ENCODE measurements around the gene MRPL36.

Gene MRPL36

DNA sequence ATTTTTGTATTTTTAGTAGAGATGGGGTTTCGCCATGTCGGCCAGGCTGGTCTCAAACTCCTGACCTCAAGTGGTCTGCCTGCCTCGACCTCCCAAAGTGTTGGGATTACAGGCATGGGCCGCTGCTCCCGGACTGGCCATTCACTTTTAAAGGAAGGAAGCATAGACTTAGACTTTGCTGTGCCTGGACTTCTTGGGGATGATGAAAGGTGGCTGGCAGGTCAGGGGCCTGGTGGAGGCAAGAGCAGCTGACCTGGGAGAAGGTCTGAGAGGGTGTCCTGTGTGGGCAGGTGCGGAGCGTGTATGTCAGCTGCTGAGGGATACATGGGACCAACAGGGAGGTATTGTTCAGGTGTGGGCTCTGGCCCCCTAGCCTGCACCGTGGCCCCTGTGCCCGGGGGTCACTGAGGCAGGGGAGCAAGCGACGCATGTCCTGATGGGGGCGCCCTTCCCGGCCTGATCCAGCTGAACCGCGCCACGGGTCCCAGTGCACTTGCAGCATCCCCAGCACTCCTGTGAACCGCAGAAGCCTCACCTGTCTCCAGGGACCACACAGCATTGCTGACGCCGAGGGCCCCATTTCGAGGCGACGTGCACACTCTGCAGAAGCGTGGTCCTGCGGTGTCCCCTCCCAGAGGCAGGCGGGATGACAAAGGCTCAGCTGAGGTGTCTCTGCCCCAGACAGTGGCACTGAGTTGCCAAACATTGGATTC lies 24.6 kb upstream of the MRPL36 start:
- peak; percentile 62 for DNase-seq (ENCODE audit: low spot score)
- Histone ChIP-seq H3K4me3 (no peak overlapping the region), H3K27ac (no peak overlapping the region)
- TF ChIP-seq, protein P1, sequence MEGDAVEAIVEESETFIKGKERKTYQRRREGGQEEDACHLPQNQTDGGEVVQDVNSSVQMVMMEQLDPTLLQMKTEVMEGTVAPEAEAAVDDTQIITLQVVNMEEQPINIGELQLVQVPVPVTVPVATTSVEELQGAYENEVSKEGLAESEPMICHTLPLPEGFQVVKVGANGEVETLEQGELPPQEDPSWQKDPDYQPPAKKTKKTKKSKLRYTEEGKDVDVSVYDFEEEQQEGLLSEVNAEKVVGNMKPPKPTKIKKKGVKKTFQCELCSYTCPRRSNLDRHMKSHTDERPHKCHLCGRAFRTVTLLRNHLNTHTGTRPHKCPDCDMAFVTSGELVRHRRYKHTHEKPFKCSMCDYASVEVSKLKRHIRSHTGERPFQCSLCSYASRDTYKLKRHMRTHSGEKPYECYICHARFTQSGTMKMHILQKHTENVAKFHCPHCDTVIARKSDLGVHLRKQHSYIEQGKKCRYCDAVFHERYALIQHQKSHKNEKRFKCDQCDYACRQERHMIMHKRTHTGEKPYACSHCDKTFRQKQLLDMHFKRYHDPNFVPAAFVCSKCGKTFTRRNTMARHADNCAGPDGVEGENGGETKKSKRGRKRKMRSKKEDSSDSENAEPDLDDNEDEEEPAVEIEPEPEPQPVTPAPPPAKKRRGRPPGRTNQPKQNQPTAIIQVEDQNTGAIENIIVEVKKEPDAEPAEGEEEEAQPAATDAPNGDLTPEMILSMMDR (IDR thresholded peaks at IDR 0.05) = no peak

DNA sequence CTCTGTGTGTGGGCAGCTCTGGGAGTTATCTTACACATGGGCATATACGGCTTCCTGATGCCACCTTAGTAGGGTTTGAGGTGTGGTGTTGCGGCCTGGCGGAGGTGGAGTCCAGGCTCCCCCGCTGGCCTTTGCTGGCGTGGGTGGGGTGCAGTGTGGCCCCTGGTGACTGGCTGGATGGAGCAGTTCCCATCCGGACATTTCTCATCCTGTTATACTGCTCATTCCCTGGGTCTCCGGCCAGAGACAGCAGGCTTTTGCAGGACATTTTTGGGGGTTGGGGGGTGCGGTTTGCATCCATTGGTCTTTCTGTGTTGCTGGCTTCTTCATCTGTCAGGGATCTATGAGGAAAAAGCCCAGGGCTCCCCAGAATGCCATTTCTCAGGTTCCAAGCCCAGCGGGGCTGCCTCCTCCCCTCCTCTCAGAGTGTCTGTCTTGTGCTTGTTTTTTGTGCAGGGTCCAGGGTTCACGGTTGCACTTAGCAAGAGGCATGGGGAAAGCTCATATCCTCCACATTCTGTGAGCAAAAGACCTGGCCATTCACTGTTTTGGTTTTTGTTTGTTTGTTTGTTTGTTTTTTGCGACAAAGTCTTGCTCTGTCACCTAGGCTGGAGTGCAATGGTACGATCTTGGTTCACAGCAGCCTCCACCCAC lies 23.9 kb upstream of the MRPL36 start:
- TF ChIP-seq, protein P1 (IDR thresholded peaks at IDR 0.05) = no peak
- peak; percentile 28 for DNase-seq (ENCODE audit: low spot score)
- H3K4me3 ChIP-seq = no peak overlapping the region

DNA sequence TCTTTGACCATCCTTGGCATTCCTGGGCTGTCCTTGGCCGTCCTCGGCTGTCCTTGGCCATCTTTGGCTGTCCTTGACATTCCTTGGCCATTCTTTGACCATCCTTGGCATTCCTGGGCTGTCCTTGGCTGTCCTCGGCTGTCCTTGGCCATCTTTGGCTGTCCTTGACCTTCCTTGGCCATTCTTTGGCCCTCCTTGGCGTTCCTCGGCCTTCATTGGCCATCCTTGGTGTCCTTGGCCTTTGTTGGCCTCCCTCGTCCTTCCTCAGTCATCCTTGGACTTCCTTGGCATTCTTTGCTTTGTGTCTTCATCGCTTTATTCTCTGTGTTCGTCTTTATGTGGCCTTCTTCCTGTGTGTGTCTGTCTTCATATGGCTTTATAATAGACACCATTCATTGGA lies 22.2 kb upstream of the MRPL36 start:
- TF ChIP-seq, protein P1 (IDR thresholded peaks at IDR 0.05) = no peak
- H3K27ac ChIP-seq = no peak overlapping the region
- peak; percentile 49 for DNase-seq (ENCODE audit: low spot score)
- no peak overlapping the region for H3K4me3 ChIP-seq

More for the DNA sequence above, 23.9 kb upstream of the MRPL36 start:
- no peak overlapping the region for H3K27ac ChIP-seq

DNA sequence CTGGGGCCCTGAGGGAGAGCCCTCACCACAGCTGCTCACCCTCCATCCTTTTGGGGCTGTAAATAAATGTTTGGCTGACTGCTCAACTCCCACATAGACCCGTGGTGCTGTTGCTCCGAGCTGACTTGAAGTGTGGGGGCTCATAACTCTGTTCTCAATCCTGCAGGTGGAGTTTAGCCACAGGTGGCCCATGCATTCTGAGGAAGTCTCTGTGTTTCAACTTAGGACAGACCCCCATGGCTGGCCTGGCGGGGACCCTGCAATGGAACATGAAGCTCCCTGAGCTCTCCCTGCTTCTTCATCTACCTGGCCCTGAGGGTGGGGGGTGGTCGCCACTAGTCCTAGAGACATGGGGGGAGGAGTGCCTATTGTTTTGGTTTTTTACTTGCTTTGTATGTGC lies 21.3 kb upstream of the MRPL36 start:
- Histone ChIP-seq H3K27ac (no peak overlapping the region), H3K4me3 (no peak overlapping the region)
- TF ChIP-seq, protein P1 (IDR thresholded peaks at IDR 0.05) = no peak
- no peak for DNase-seq (ENCODE audit: low spot score)

DNA sequence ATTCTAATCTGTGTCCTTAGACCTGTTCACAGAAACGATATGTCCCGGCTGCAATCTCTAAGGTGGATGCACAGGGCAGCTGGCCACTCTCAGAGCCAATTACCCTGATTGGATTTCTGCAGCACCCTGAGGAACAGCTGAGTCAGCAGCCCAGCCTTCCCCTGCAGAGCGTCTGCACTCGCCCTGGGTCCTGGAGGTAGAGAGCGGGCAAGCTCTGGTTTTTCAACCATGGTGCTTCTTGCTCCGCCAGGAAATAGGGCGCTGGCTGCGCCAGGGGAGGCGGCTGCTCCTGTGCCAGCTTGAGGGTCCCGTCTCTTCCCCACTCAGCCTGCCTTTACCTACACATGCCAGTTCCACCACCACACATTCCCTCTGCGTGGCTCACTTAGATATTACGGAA lies 20.7 kb upstream of the MRPL36 start:
- Histone ChIP-seq H3K27ac (no peak overlapping the region), H3K4me3 (no peak overlapping the region)
- TF ChIP-seq, protein P1 (IDR thresholded peaks at IDR 0.05) = no peak
- DNase-seq (ENCODE audit: low spot score) = peak; percentile 19

DNA sequence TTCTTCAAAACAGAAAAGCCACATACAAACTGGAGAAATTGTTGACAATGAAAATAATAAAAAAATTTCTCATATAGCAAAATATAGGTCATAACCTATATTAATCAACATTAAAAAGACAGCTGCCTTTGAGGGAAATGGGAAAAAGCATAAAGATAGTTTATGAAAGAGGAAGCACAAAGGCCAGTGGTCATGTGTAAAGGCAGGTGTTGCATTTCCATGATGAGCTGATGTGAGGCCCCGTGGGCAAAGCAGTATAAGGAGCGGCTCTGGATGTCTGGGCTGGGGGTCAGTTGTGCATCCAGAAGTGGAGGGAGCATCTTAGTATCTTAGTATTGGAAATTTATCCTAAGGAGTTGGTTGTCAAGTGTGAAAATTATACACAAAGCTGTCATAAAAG lies 19.8 kb upstream of the MRPL36 start:
- DNase-seq (ENCODE audit: low spot score) = no peak
- TF ChIP-seq, protein P1 (IDR thresholded peaks at IDR 0.05) = no peak

DNA sequence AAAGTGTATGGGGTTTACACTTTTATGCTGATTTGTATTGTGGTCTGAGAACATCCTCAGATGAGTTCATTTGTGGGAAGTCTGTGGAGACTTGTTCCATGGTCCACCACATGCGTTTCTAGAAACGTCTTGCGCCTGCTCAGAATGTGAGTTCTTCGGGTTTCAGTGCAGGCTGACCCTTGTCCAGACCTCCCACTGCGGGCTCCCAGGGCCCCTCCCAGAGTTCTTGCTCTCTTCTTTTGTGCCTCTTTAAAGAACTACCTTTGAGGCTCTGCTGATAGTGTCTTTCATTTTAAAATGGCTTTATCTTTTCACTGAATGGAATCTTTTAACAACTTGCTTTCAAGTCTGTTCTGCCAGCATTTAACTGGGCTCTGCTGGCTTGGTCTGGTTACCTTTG lies 19.1 kb upstream of the MRPL36 start:
- no peak overlapping the region for H3K27ac ChIP-seq
- TF ChIP-seq, protein P1 (IDR thresholded peaks at IDR 0.05) = no peak
- H3K4me3 ChIP-seq = no peak overlapping the region
- no peak for DNase-seq (ENCODE audit: low spot score)

More for the DNA sequence above, 19.8 kb upstream of the MRPL36 start:
- Histone ChIP-seq H3K27ac (no peak overlapping the region), H3K4me3 (no peak overlapping the region)

Measured in coronary artery (tissue), 2 donors.